ENCODE measurements around the gene FNIP2.
"Not testable (repeated sequence)": the region's sequence is repeated elsewhere in the genome, so short reads cannot be mapped to it uniquely, and the experiment has no call there.

FNIP2 gene

GRCh38 chr4:158913766-158914165 lies 144.9 kb downstream of the FNIP2 start:
- no peak for TF ChIP-seq CTCF (conservative IDR thresholded peaks at IDR 0.05; ENCODE audit: low read depth, low read length)
- no peak overlapping the region for H3K4me3 ChIP-seq (ENCODE audit: low read length)
- DNase-seq (ENCODE audit: low read depth) = no peak

- TF ChIP-seq CTCF (conservative IDR thresholded peaks at IDR 0.05; ENCODE audit: low read depth, low read length) = no peak
These were observed 145.4 kb downstream of the FNIP2 start for GRCh38 chr4:158914218-158914617.

GRCh38 chr4:158915683-158916241 lies 146.9 kb downstream of the FNIP2 start:
- no peak overlapping the region for H3K4me3 ChIP-seq (ENCODE audit: low read length)
- no peak for DNase-seq (ENCODE audit: low read depth)
- no peak for TF ChIP-seq CTCF (conservative IDR thresholded peaks at IDR 0.05; ENCODE audit: low read depth, low read length)

More at GRCh38 chr4:158914218-158914617, 145.4 kb downstream of the FNIP2 start:
- no peak overlapping the region for H3K4me3 ChIP-seq (ENCODE audit: low read length)
- DNase-seq (ENCODE audit: low read depth) = no peak

GRCh38 chr4:158920452-158920996 lies 151.7 kb downstream of the FNIP2 start:
- H3K4me3 ChIP-seq (ENCODE audit: low read length); DNase-seq (ENCODE audit: low read depth): not testable (repeated sequence)

GRCh38 chr4:158927774-158928173 lies 158.9 kb downstream of the FNIP2 start:
- H3K4me3 ChIP-seq (ENCODE audit: low read length); DNase-seq (ENCODE audit: low read depth): not testable (repeated sequence)

GRCh38 chr4:158929939-158930638 lies 161.3 kb downstream of the FNIP2 start:
- no peak for TF ChIP-seq CTCF (conservative IDR thresholded peaks at IDR 0.05; ENCODE audit: low read depth, low read length)
- no peak for DNase-seq (ENCODE audit: low read depth)
- H3K4me3 ChIP-seq (ENCODE audit: low read length) = no peak overlapping the region

GRCh38 chr4:158930639-158930972 lies 161.8 kb downstream of the FNIP2 start:
- H3K4me3 ChIP-seq (ENCODE audit: low read length) = no peak overlapping the region
- DNase-seq (ENCODE audit: low read depth) = no peak
- no peak for TF ChIP-seq CTCF (conservative IDR thresholded peaks at IDR 0.05; ENCODE audit: low read depth, low read length)

GRCh38 chr4:158933236-158933635 lies 164.4 kb downstream of the FNIP2 start:
- no peak for TF ChIP-seq CTCF (conservative IDR thresholded peaks at IDR 0.05; ENCODE audit: low read depth, low read length)
- no peak overlapping the region for H3K4me3 ChIP-seq (ENCODE audit: low read length)
- DNase-seq (ENCODE audit: low read depth) = no peak

Measured in retinal pigment epithelial cell (primary cell).